Heart right ventricle (tissue), 16 donors: ENCODE measurements around the gene SVIP. TPM values are rescaled to one million over a fixed set of nuclear protein-coding genes. Genes with fewer than 3 reads are reported as not detected.
A peak's percentile ranks its signal among the peaks of the same experiment; 100 is the strongest.

Source experiments
- ATAC-seq, 8 donors: fragments of 200-7000 bp; cut with Tn5 transposase; one replicate each; pipeline ENCODE4 v1.9.1; 2020; ENCODE audit warnings: mild to moderate bottlenecking in 8 of 8, moderate library complexity in 8 of 8, moderate number of reproducible peaks in 1 of 8
- DNase-seq, 2 donors: peaks; one replicate each; pipeline ENCODE4 v3.0.0-alpha.2; 2020
- H3K27ac ChIP-seq, 10 donors: fragments of 200-600 bp; sonication (generic) in 2 of 10; one replicate each; pipeline versions ENCODE4 v1.5.0 to v1.8.0; 2020 to 2022; ENCODE audit warnings: mild to moderate bottlenecking in 3 of 10
- H3K27me3 ChIP-seq, 7 donors: fragments of 200-600 bp; one replicate each; pipeline ENCODE4 v1.8.0; 2021 to 2022; ENCODE audit warnings: mild to moderate bottlenecking in 2 of 7
- H3K36me3 ChIP-seq, 9 donors: fragments of 200-600 bp; sonication (generic) in 1 of 9; one replicate each; pipeline versions ENCODE4 v1.5.0 to v1.8.0; 2020 to 2022; ENCODE audit warnings: mild to moderate bottlenecking in 2 of 9
- H3K4me1 ChIP-seq, 9 donors: fragments of 200-600 bp; sonication (generic) in 1 of 9; one replicate each; pipeline versions ENCODE4 v1.5.0 to v1.8.0; 2020 to 2022; ENCODE audit warnings: mild to moderate bottlenecking in 4 of 9
- H3K4me3 ChIP-seq, 10 donors: fragments of 200-600 bp; sonication (generic) in 2 of 10; one replicate each; pipeline versions ENCODE4 v1.5.0 to v1.8.0; 2020 to 2022; ENCODE audit warnings: mild to moderate bottlenecking in 7 of 10, moderate library complexity in 2 of 10
- H3K9me3 ChIP-seq, 11 donors: fragments of 200-600 bp in 10 of 11; sonication (generic) in 2 of 11; one replicate each; pipeline versions ENCODE4 v1.5.0 to v1.8.0; 2013 to 2022; ENCODE audit warnings: mild to moderate bottlenecking in 2 of 11, control low read depth in 1 of 11, moderate library complexity in 1 of 11
- CTCF ChIP-seq, 9 donors: fragments of 200-600 bp; sonication (generic) in 2 of 9; IDR thresholded peaks; one replicate each; pipeline versions ENCODE4 v1.5.0 to v1.8.0; 2021 to 2022; ENCODE audit warnings: antibody characterized with exemption in 9 of 9, mild to moderate bottlenecking in 5 of 9, moderate library complexity in 1 of 9
- WGBS, 2 donors: extraction: QIAGEN DNeasy Blood & Tissue Kit; methylation state at CpG; one replicate each; pipeline ENCODE4 v1.1.7; 2013; ENCODE audit warnings: inconsistent platforms in 1 of 2; 5-methylcytosine and 5-hydroxymethylcytosine counted together
- intact Hi-C, 10 donors: fragments of 100-400 bp; cut with DNase I; formaldehyde crosslinking; loops; one replicate each; pipeline versions ENCODE4 v1.11.1 to v1.14.2; 2022
- polyA plus RNA-seq, 2 donors: library from polyadenylated mRNA; stranded (reverse); fragments of 200-250 nt; gene quantifications; one replicate each; pipeline ENCODE4 v1.2.3, GENCODE V29; 2013
- total RNA-seq, 10 donors: library from RNA; stranded (reverse); fragmentation: NEBNext Ultra II Directional in 3 of 10; extraction: Animal tissue kit (Norgen Biotek cat#: 25700) in 3 of 10; gene quantifications; one replicate each; pipeline versions ENCODE4 v1.2.1 to v1.2.4, GENCODE V29; 2021 to 2023
- donor health status: Arrhythmogenic right ventricular cardiomyopathy.
- donor health status: ischemic (EF 13 %, LVEDD 7.1; RV severe dilation, severe dysfunction).
- donor health status: healthy with polysubstance abuse.
- donor health status: DM: no; HTN: yes; CAD: no.
- donor health status: DM: no; HTN: no; CAD: no.
- donor health status: ischemic (EF 25% LVEDD 6.9; RV normal size, moderate dysfunction).
- donor health status: ischemic (EF 25% LVEDD 5.7; RV mildly dilated, moderate dysfunction).
- donor health status: healthy.
- donor health status: DM: yes; HTN: yes; CAD: no.
- donor health status: Ischemic cardiomyopathy.
- donor health status: ischemic (EF 35%, LVEDD 5.7; RV mildly dilated, moderate dysfunction).
- donor health status: nonischemic (EF 11% LVEDD 7.7; RV severe dilation, severe dysfunction).
- donor health status: DM: yes; HTN: yes; CAD: no.
- donor health status: PGD.
- donor health status: ischemic (EF 29% LVEDD 5.4; RV normal size, mild dysfunction).
- donor health status: nonischemic (EF 23%, LVEDD 6.1; RV moderate dilation, normal function).

The SVIP gene
- total and polyA plus RNA-seq, 12 donors, result 9.7 to 30.3 (median 24.1) TPM

DNA sequence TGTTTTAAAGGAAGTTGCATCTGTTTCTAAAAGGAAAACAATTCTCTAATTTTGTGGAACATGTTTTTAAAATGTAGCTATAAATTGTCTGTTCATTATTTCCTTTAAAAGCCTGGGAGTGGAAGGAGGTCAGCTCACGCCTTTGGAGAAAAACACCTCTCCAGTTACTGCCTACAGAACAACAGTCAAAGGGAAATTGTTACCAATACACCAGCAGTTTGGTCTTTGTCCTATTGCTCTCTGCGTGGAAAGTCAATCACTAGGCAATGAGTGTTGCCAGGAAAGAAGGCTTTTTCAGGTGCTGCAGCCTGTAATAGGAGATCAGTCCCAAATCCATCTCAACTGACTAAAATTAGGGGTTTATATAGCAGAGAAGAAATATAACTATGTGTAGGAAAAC, 22.2 kb downstream of the SVIP start:
- no peak for TF ChIP-seq CTCF (IDR thresholded peaks at IDR 0.05)
- Histone ChIP-seq H3K27me3 (no peaks in the 10 kb centered on the region), H3K9me3 (peaks cover 0 to 8% (median 0%) of the 10 kb centered on the region in 11 donors), H3K27ac (peak overlapping the region in 6 of 10 donors; percentile 6 to 79 (median 51)), H3K4me3 (no peak overlapping the region), H3K4me1 (peaks cover 8 to 34% (median 13%) of the 10 kb centered on the region in 9 donors), H3K36me3 (peaks cover 0 to 8% (median 0%) of the 10 kb centered on the region in 9 donors)
- 65 to 78% methylated on average over 2 of the region's 2 CpGs for WGBS, 2 donors
- intact Hi-C loops, result no loop called here
- DNase-seq, result no peak
- peak in 3 of 8 donors; percentile 28 to 58 (median 56) for ATAC-seq

- intact Hi-C loops, result no loop called here
- Histone ChIP-seq H3K27me3 (no peaks in the 10 kb centered on the region), H3K4me3 (no peak overlapping the region), H3K4me1 (peaks cover 0 to 20% (median 2%) of the 10 kb centered on the region in 9 donors), H3K9me3 (no peaks in the 10 kb centered on the region), H3K27ac (no peak overlapping the region), H3K36me3 (no peaks in the 10 kb centered on the region)
- no peak for TF ChIP-seq CTCF (IDR thresholded peaks at IDR 0.05)
- WGBS, 2 donors, result 90 to 94% methylated on average over 4 of the region's 4 CpGs
- no peak for DNase-seq
- no peak for ATAC-seq
These were observed 26.7 kb downstream of the SVIP start for GRCh38 chr11:22802861-22803260.

DNA sequence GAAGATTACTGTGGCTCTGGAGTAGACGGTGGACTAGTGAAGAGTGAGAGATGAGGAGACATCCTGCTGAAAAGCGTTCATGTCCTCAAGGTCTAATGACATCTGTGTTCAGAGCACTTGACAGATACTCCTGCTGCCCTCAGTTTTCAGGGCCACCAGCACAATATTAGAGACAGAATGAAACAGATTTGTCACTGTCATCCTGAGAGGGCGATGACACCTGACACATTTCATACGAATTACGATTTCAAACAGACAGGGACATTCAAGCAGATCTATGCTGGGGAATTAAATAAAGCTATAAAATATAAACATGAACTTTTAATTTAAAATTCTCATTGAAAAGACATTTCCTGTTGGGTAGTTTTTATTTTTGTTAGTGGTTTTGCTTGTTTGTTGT, 29.1 kb downstream of the SVIP start:
- no peak for DNase-seq
- intact Hi-C loops, result no loop called here
- H3K27ac ChIP-seq, result no peak overlapping the region
- H3K27me3 ChIP-seq, result no peaks in the 10 kb centered on the region
- H3K36me3 ChIP-seq, result no peaks in the 10 kb centered on the region
- TF ChIP-seq CTCF (IDR thresholded peaks at IDR 0.05), result no peak
- H3K4me1 ChIP-seq, result peaks cover 0 to 5% (median 0%) of the 10 kb centered on the region in 9 donors
- ATAC-seq, result no peak
- no peak overlapping the region for H3K4me3 ChIP-seq
- H3K9me3 ChIP-seq, result no peaks in the 10 kb centered on the region
- WGBS, 2 donors, result 78 to 80% methylated on average over 5 of the region's 5 CpGs

DNA sequence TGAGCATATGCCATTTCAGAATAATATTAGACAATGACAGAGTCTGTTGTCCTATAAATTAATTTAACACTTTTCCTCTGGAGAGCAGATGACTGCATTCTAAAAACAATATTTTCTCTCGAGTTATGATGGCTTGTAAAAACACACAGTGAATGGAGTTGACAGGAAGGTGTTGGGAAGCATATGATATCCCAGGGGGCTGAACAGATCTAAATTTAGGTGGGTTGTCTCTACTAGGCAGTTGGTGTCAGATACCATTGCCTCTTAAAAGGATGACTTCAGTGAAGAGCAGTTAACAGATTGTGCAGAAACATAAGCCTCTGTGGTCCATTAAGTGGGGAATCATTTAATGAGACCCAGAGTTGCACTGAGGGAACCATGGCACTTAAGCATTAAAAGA, 30.7 kb downstream of the SVIP start:
- Histone ChIP-seq H3K4me3 (no peak overlapping the region), H3K4me1 (peaks cover 0 to 5% (median 0%) of the 10 kb centered on the region in 9 donors), H3K9me3 (no peaks in the 10 kb centered on the region), H3K27ac (no peak overlapping the region), H3K27me3 (no peaks in the 10 kb centered on the region), H3K36me3 (no peaks in the 10 kb centered on the region)
- DNase-seq, result no peak
- intact Hi-C loops, result no loop called here
- TF ChIP-seq CTCF (IDR thresholded peaks at IDR 0.05), result no peak
- 7 to 8% methylated on average over 1 of the region's 1 CpG for WGBS, 2 donors
- ATAC-seq, result no peak
